Stimulated activated CD4-positive, alpha-beta T cell treated with anti-CD3 and anti-CD28 coated beads, Interleukin-12 subunit alpha, Interleukin-12 subunit beta, amount 100 ng/mL, for 48 hours (primary cell): ENCODE measurements around the gene KCTD17.

Source experiments
- DNase-seq, 3 donors: peaks; one replicate each; pipeline ENCODE4 v3.0.0-alpha.2; 2020; ENCODE audit warnings: low read depth in 2 of 3, low spot score in 1 of 3

Gene KCTD17

GRCh38 chr22:37020192-37020479 lies 31.4 kb upstream of the KCTD17 start:
- no peak for DNase-seq

- DNase-seq: no peak
These were observed 30.5 kb upstream of the KCTD17 start for GRCh38 chr22:37021041-37021440.

- peak in 2 of 3 donors; percentile 34 to 45 for DNase-seq
These were observed 29.6 kb upstream of the KCTD17 start for GRCh38 chr22:37021710-37022482.

- no peak for DNase-seq
These were observed 28.8 kb upstream of the KCTD17 start for GRCh38 chr22:37022483-37023337.

GRCh38 chr22:37023743-37024338 lies 27.7 kb upstream of the KCTD17 start:
- DNase-seq: no peak

GRCh38 chr22:37024339-37025157 lies 27.0 kb upstream of the KCTD17 start:
- DNase-seq: no peak

- no peak for DNase-seq
These were observed 26.0 kb upstream of the KCTD17 start for GRCh38 chr22:37025500-37026070.

GRCh38 chr22:37026325-37026724 lies 25.2 kb upstream of the KCTD17 start:
- no peak for DNase-seq

- no peak for DNase-seq
These were observed 24.0 kb upstream of the KCTD17 start for GRCh38 chr22:37027556-37027955.

GRCh38 chr22:37028692-37029674 lies 22.6 kb upstream of the KCTD17 start:
- no peak for DNase-seq

GRCh38 chr22:37030560-37031281 lies 20.8 kb upstream of the KCTD17 start:
- no peak for DNase-seq

GRCh38 chr22:37032134-37032534 lies 19.4 kb upstream of the KCTD17 start:
- DNase-seq: no peak

- DNase-seq: no peak
These were observed 18.7 kb upstream of the KCTD17 start for GRCh38 chr22:37032535-37033460.

GRCh38 chr22:37033605-37034430 lies 17.7 kb upstream of the KCTD17 start:
- DNase-seq: no peak

GRCh38 chr22:37036655-37037377 lies 14.7 kb upstream of the KCTD17 start:
- no peak for DNase-seq

GRCh38 chr22:37037669-37038068 lies 13.9 kb upstream of the KCTD17 start:
- no peak for DNase-seq
